IPS-NIHi7 (cell line): ENCODE results near the gene CHAMP1.
"Not testable (repeated sequence)": the region's sequence is repeated elsewhere in the genome, so short reads cannot be mapped to it uniquely, and the experiment has no call there.

Experiments
- DNase-seq: peaks from one replicate; pipeline ENCODE4 v3.0.0; 2012; ENCODE audit warnings: mixed read lengths; ENCODE audit errors: extremely low spot score

Gene CHAMP1

GRCh38 chr13:114299604-114300305 is 14.5 kb upstream of the CHAMP1 start:
- DNase-seq: no peak

- DNase-seq: no peak
Observed at GRCh38 chr13:114303700-114304327, 10.5 kb upstream of the CHAMP1 start.

- DNase-seq: no peak
Observed at GRCh38 chr13:114304346-114305034, 9.8 kb upstream of the CHAMP1 start.

- DNase-seq: no peak
Observed at GRCh38 chr13:114309086-114309485, 5.2 kb upstream of the CHAMP1 start.

- DNase-seq: no peak
Observed at GRCh38 chr13:114309806-114310410, 4.4 kb upstream of the CHAMP1 start.

GRCh38 chr13:114310956-114311355 is 3.3 kb upstream of the CHAMP1 start:
- no peak for DNase-seq

GRCh38 chr13:114311387-114311786 is 2.9 kb upstream of the CHAMP1 start:
- no peak for DNase-seq

GRCh38 chr13:114311908-114312307 is 2.4 kb upstream of the CHAMP1 start:
- no peak for DNase-seq

- no peak for DNase-seq
Observed at GRCh38 chr13:114313061-114313860, 1.0 kb upstream of the CHAMP1 start.

GRCh38 chr13:114315074-114315785 is 927 bp downstream of the CHAMP1 start:
- DNase-seq: no peak

- DNase-seq: no peak
Observed at GRCh38 chr13:114318624-114319023, 4.3 kb downstream of the CHAMP1 start.

GRCh38 chr13:114319441-114319913 is 5.2 kb downstream of the CHAMP1 start:
- DNase-seq: no peak

GRCh38 chr13:114320065-114320464 is 5.8 kb downstream of the CHAMP1 start:
- DNase-seq: no peak

- DNase-seq: no peak
Observed at GRCh38 chr13:114321256-114321655, 7.0 kb downstream of the CHAMP1 start.

- no peak for DNase-seq
Observed at GRCh38 chr13:114323349-114323748, 9.0 kb downstream of the CHAMP1 start.

- no peak for DNase-seq
Observed at GRCh38 chr13:114324334-114324733, 10.0 kb downstream of the CHAMP1 start.

GRCh38 chr13:114325729-114326128 is 11.4 kb downstream of the CHAMP1 start:
- no peak for DNase-seq

GRCh38 chr13:114328034-114328433 is 13.7 kb downstream of the CHAMP1 start:
- DNase-seq: no peak

- no peak for DNase-seq
Observed at GRCh38 chr13:114328595-114328994, 14.3 kb downstream of the CHAMP1 start.

- no peak for DNase-seq
Observed at GRCh38 chr13:114330086-114330485, 15.8 kb downstream of the CHAMP1 start.

GRCh38 chr13:114333881-114334280 is 19.6 kb downstream of the CHAMP1 start:
- DNase-seq: not testable (repeated sequence)
